Body of pancreas (tissue), 4 donors: ENCODE data around the gene C11orf68. TPM values are rescaled to one million over a fixed set of nuclear protein-coding genes. Genes with fewer than 3 reads are reported as not detected.

ENCODE experiments used
- ATAC-seq: fragments of 150-250 bp; one replicate; pipeline ENCODE4 v1.9.1; 2016
- DNase-seq, 4 donors: peaks; one replicate each; pipeline ENCODE4 v3.0.0-alpha.2; 2019
- H3K27ac ChIP-seq, 4 donors: fragments of 200-600 bp; sonication (generic); 1 replicate in 3 of 4; 2 replicates in 1 of 4; pipeline versions ENCODE4 v1.5.1 to v1.6.1; 2016 to 2019; ENCODE audit warnings: mild to moderate bottlenecking in 1 of 4, mixed read lengths in 1 of 4, moderate library complexity in 1 of 4
- H3K27me3 ChIP-seq, 2 donors: fragments of 200-600 bp; sonication (generic); one replicate each; pipeline ENCODE4 v1.6.0; 2016; ENCODE audit warnings: mild to moderate bottlenecking in 1 of 2
- H3K36me3 ChIP-seq, 2 donors: fragments of 200-600 bp; sonication (generic); replicated peaks in 1 of 2; 2 replicates each; pipeline ENCODE4 v1.5.1; 2016; ENCODE audit warnings: low read depth in 2 of 2; ENCODE audit not compliant: insufficient read depth in 1 of 2
- H3K4me1 ChIP-seq: fragments of 200-600 bp; sonication (generic); one replicate; pipeline ENCODE4 v1.6.0; 2016
- H3K4me3 ChIP-seq, 2 donors: fragments of 200-600 bp; sonication (generic); 1 replicate in 1 of 2; 2 replicates in 1 of 2; pipeline ENCODE4 v1.5.1; 2016 to 2019
- H3K9me3 ChIP-seq, 3 donors: fragments of 200-600 bp; sonication (generic); 1 replicate in 2 of 3; 2 replicates in 1 of 3; pipeline ENCODE4 v1.5.1; 2016
- CTCF ChIP-seq, 7 experiments: fragments of 450-650 bp in 4 of 7; fragments of 200-600 bp in 3 of 7; sonication (generic) in 3 of 7; IDR thresholded peaks; one replicate each; pipeline ENCODE4 v1.5.1; 2016 to 2019; ENCODE audit warnings: antibody characterized with exemption in 7 of 7
- POLR2A ChIP-seq, 3 donors: fragments of 450-650 bp; IDR thresholded peaks; one replicate each; pipeline ENCODE4 v1.6.1; 2016; ENCODE audit warnings: antibody characterized with exemption in 3 of 3, mild to moderate bottlenecking in 2 of 3
- WGBS, 2 donors: methylation state at CpG; one replicate each; pipeline ENCODE4 v1.1.5; 2017; 5-methylcytosine and 5-hydroxymethylcytosine counted together
- intact Hi-C: fragments of 100-400 bp; cut with DNase I; formaldehyde crosslinking; loops from one replicate; pipeline ENCODE4 v1.15.1; 2023
- total RNA-seq, 2 donors: library from RNA; depleted of rRNA; stranded (reverse); fragments of >200 nt; gene quantifications; one replicate each; pipeline ENCODE4 v1.1.0, GENCODE V29; 2016

C11orf68 gene
- total RNA-seq, 2 donors from 2014 or later = 10.4 to 17.8 TPM

GRCh38 chr11:65944767-65945166 is 25.9 kb upstream of the C11orf68 start:
- TF ChIP-seq CTCF (IDR thresholded peaks at IDR 0.05) (no peak), POLR2A (IDR thresholded peaks at IDR 0.05) (no peak)
- ATAC-seq (no peak), DNase-seq (no peak)
- Histone ChIP-seq H3K4me3 (no peak overlapping the region), H3K36me3 (no peaks in the 10 kb centered on the region), H3K9me3 (no peaks in the 10 kb centered on the region), H3K27ac (no peak overlapping the region), H3K27me3 (no peaks in the 10 kb centered on the region), H3K4me1 (no peaks in the 10 kb centered on the region)
- intact Hi-C loops = no loop called here
- 75 to 91% methylated on average over 4 to 8 of the region's 8 CpGs for WGBS, 2 donors

DNA sequence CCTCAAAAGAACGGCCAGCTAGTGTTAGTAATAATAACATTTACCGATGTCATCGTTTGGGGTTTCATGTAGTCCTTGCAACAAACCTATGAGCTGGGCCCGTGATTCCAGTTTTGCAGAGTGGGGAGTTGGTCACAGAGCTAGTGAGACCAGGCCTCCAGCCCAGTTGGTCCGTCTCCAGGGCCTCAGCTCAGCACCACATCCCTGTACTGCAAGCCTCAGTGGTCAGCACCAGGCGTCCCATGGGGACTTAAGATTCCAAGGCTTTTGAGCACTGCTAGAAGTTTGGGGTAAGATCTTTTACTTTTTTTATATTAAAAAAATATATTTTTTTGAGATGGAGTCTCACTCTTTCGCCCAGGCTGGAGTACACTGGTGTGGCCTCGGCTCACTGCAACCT is 25.3 kb upstream of the C11orf68 start:
- H3K27me3 ChIP-seq = no peaks in the 10 kb centered on the region
- TF ChIP-seq POLR2A (IDR thresholded peaks at IDR 0.05) (no peak), CTCF (IDR thresholded peaks at IDR 0.05) (no peak)
- H3K4me1 ChIP-seq = no peaks in the 10 kb centered on the region
- H3K9me3 ChIP-seq = no peaks in the 10 kb centered on the region
- DNase-seq (no peak), ATAC-seq (no peak)
- 80 to 84% methylated on average over 8 of the region's 8 CpGs for WGBS, 2 donors
- H3K4me3 ChIP-seq = no peak overlapping the region
- no peaks in the 10 kb centered on the region for H3K36me3 ChIP-seq
- no peak overlapping the region for H3K27ac ChIP-seq
- intact Hi-C loops = no loop called here

GRCh38 chr11:65942531-65942930 is 23.7 kb upstream of the C11orf68 start:
- no peaks in the 10 kb centered on the region for H3K9me3 ChIP-seq
- no peaks in the 10 kb centered on the region for H3K36me3 ChIP-seq
- TF ChIP-seq POLR2A (IDR thresholded peaks at IDR 0.05) = no peak
- TF ChIP-seq CTCF (IDR thresholded peaks at IDR 0.05) = no peak
- no peak overlapping the region for H3K27ac ChIP-seq
- ATAC-seq = no peak
- H3K4me3 ChIP-seq = no peak overlapping the region
- H3K4me1 ChIP-seq = no peaks in the 10 kb centered on the region
- DNase-seq = no peak
- 77 to 80% methylated on average over 7 of the region's 7 CpGs for WGBS, 2 donors
- intact Hi-C loops = no loop called here
- no peaks in the 10 kb centered on the region for H3K27me3 ChIP-seq

DNA sequence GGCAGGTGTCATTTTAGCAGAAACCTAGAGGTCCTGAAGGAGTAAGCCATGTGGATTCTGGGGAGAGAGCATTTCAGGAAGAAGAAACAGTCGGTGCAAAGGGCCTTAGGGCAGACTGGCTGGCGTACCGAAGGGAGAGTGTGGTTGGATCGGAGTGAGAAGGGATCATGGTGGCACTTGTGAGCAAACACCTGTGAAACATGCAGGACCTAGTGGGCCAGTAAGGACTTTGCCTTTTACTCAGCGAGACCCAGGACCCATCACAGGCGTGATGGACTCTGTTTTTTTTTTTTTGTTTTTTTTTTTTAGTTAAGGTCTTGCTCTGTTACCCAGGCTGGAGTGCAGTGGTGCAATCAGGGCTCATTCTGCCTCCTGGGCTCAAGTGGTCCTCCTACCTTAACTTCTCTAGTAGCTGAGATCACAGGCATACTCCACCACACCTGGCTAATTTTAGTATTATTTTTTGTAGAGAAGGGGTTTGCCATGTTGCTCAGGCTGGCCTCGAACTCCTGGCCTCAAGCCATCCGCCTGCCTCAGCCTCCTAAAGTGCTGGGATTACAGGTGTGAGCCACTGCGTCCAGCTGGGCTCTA is 23.0 kb upstream of the C11orf68 start:
- Histone ChIP-seq H3K4me3 (no peak overlapping the region), H3K36me3 (no peaks in the 10 kb centered on the region), H3K27me3 (no peaks in the 10 kb centered on the region), H3K4me1 (no peaks in the 10 kb centered on the region), H3K27ac (peak overlapping the region in 1 of 4 donors; percentile 47), H3K9me3 (no peaks in the 10 kb centered on the region)
- 64 to 70% methylated on average over 9 of the region's 9 CpGs for WGBS, 2 donors
- ATAC-seq = no peak
- TF ChIP-seq POLR2A (IDR thresholded peaks at IDR 0.05) (no peak), CTCF (IDR thresholded peaks at IDR 0.05) (no peak)
- DNase-seq = no peak
- intact Hi-C loops = no loop called here

DNA sequence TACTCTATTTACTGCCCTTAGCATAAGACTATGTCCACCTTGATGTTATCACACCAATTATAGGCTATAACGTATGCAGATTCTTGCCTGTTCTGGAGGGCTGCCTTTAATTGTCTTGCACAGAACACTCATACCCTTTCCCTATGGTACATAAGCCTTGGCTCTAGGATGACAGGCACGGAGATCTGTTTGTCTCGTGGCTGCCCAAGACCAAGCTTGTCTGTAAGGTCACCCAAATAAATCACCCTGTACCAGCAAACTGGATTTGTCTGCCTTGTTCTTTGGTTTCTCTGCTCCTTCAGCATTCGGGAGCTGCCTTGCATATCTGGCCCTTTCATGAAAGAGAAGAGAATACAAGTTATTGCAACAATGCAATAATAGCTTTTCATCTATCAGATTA is 18.9 kb upstream of the C11orf68 start:
- H3K27me3 ChIP-seq = no peaks in the 10 kb centered on the region
- no peak overlapping the region for H3K27ac ChIP-seq
- 48 to 54% methylated on average over 4 of the region's 4 CpGs for WGBS, 2 donors
- H3K36me3 ChIP-seq = no peaks in the 10 kb centered on the region
- TF ChIP-seq CTCF (IDR thresholded peaks at IDR 0.05) (no peak), POLR2A (IDR thresholded peaks at IDR 0.05) (no peak)
- no peak for DNase-seq
- no peak overlapping the region for H3K4me3 ChIP-seq
- ATAC-seq = no peak
- no peaks in the 10 kb centered on the region for H3K4me1 ChIP-seq
- no peaks in the 10 kb centered on the region for H3K9me3 ChIP-seq
- intact Hi-C loops = no loop called here
